Endothelial cell of umbilical vein (primary cell): ENCODE data around the gene MUC2. TPM values are rescaled to one million over a fixed set of nuclear protein-coding genes. Genes with fewer than 3 reads are reported as not detected.

Experiments
- BruUV-seq: library from RNA; stranded (reverse); fragments of 400-500 nt; replicated peaks from 2 replicates; lab custom pipeline; 2021; lab: Mats Ljungman, UMichigan
- CTCF ChIA-PET: fragments of 300-600, 350-600 bp; sonication (Branson Sonifier 250); formaldehyde crosslinking; loops from one replicate; lab custom pipeline; 2021; ENCODE audit warnings: antibody characterized with exemption, inconsistent platforms; lab: Charles Lee
- POLR2A ChIA-PET: fragments of 300-600, 350-600 bp; sonication (Branson Sonifier 250); formaldehyde crosslinking; loops from one replicate; lab custom pipeline; 2021; ENCODE audit warnings: antibody characterized with exemption, inconsistent platforms; lab: Charles Lee
- DNase-seq: peaks from one replicate; pipeline ENCODE4 v3.0.0-alpha.2; 2011; ENCODE audit warnings: low read depth, low spot score
- FAIRE-seq: peaks from 2 replicates; lab custom pipeline; 2011; peaks lifted over from hg19 to GRCh38; lab: Jason Lieb, UNC
- H2AFZ ChIP-seq: 2 replicates; pipeline ENCODE4 v1.6.0; 2012; ENCODE audit warnings: low read depth, low read length, control low read depth, inconsistent platforms
- H3K27ac ChIP-seq: 2 replicates; pipeline ENCODE4 v1.5.1; 2011; ENCODE audit warnings: low read depth, mild to moderate bottlenecking, control low read depth, low read length, moderate library complexity; ENCODE audit not compliant: insufficient read depth
- H3K27me3 ChIP-seq, 2 experiments: 2 replicates each; pipeline versions ENCODE4 v1.6.0 to v1.6.1; 2011; ENCODE audit warnings: low read length in 2 of 2, mixed read lengths in 1 of 2; ENCODE audit not compliant: control insufficient read depth in 2 of 2, insufficient read depth in 2 of 2
- H3K36me3 ChIP-seq, 2 experiments: 2 replicates in 1 of 2; 3 replicates in 1 of 2; pipeline ENCODE4 v1.5.1; 2011; ENCODE audit warnings: low read length in 2 of 2, mild to moderate bottlenecking in 1 of 2, moderate library complexity in 1 of 2; ENCODE audit not compliant: control insufficient read depth in 2 of 2, insufficient read depth in 2 of 2; ENCODE audit errors: extremely low read depth in 1 of 2
- H3K4me1 ChIP-seq: 3 replicates; pipeline ENCODE4 v1.5.1; 2011; ENCODE audit warnings: mild to moderate bottlenecking, low read length; ENCODE audit not compliant: control insufficient read depth, insufficient read depth; ENCODE audit errors: extremely low read depth
- H3K4me2 ChIP-seq: 2 replicates; pipeline ENCODE4 v1.6.1; 2011; ENCODE audit warnings: low read length, control low read depth, mixed read lengths; ENCODE audit not compliant: insufficient read depth
- H3K4me3 ChIP-seq, 3 experiments: fragments of 200-600 bp in 1 of 3; sonication (generic), shearing (Covaris generic) in 1 of 3; replicated peaks in 1 of 3; 2 replicates each; pipeline ENCODE4 v1.5.1; 2011 to 2016; ENCODE audit warnings: control low read depth in 3 of 3, low read length in 3 of 3, mild to moderate bottlenecking in 2 of 3, inconsistent platforms in 1 of 3, low read depth in 1 of 3, moderate library complexity in 1 of 3; ENCODE audit not compliant: insufficient read depth in 1 of 3
- H3K79me2 ChIP-seq: 2 replicates; pipeline ENCODE4 v1.6.0; 2012; ENCODE audit warnings: low read length, inconsistent platforms; ENCODE audit not compliant: control insufficient read depth, insufficient read depth
- H3K9ac ChIP-seq: replicated peaks from 2 replicates; pipeline ENCODE3; 2011; ENCODE audit warnings: low read length, control low read depth; ENCODE audit not compliant: insufficient read depth; ENCODE audit errors: extremely low read depth
- H3K9me1 ChIP-seq: replicated peaks from 3 replicates; pipeline ENCODE4 v1.6.0; 2011; ENCODE audit warnings: mild to moderate bottlenecking, low read length; ENCODE audit not compliant: control insufficient read depth, insufficient read depth; ENCODE audit errors: extremely low read depth
- H3K9me3 ChIP-seq: replicated peaks from 2 replicates; pipeline ENCODE4 v1.5.1; 2012; ENCODE audit warnings: low read length, inconsistent platforms; ENCODE audit not compliant: control insufficient read depth, insufficient read depth
- H4K20me1 ChIP-seq: replicated peaks from 2 replicates; pipeline ENCODE3; 2011; ENCODE audit warnings: mild to moderate bottlenecking, low read length; ENCODE audit not compliant: control insufficient read depth, insufficient read depth; ENCODE audit errors: extremely low read depth
- EZH2 ChIP-seq: IDR thresholded peaks from 2 replicates; pipeline ENCODE4 v1.6.1; 2012; ENCODE audit warnings: borderline replicate concordance, low read depth, mild to moderate bottlenecking, moderate library complexity, low read length, inconsistent platforms; ENCODE audit not compliant: severe bottlenecking
- FOS ChIP-seq: IDR thresholded peaks from 2 replicates; pipeline ENCODE4 v1.6.1; 2011; ENCODE audit warnings: mild to moderate bottlenecking, low read length, moderate library complexity, borderline replicate concordance; ENCODE audit not compliant: insufficient read depth
- GATA2 ChIP-seq: IDR thresholded peaks from 2 replicates; pipeline ENCODE4 v1.7.0; 2011; ENCODE audit warnings: low read depth, mild to moderate bottlenecking, moderate library complexity, mixed read lengths, low read length; ENCODE audit not compliant: insufficient read length, insufficient read depth
- JUN ChIP-seq: IDR thresholded peaks from 2 replicates; pipeline ENCODE4 v1.6.1; 2011; ENCODE audit warnings: borderline replicate concordance, low read depth; ENCODE audit not compliant: insufficient read length, insufficient read depth
- MYC ChIP-seq: IDR thresholded peaks from one replicate; pipeline ENCODE4 v1.6.1; 2011; ENCODE audit warnings: mild to moderate bottlenecking, low read depth, low read length
- POLR2A ChIP-seq: IDR thresholded peaks from 2 replicates; pipeline ENCODE4 v1.6.1; 2012; ENCODE audit warnings: low read depth, mild to moderate bottlenecking, control low read depth, low read length
- POLR2AphosphoS5 ChIP-seq: IDR thresholded peaks from 2 replicates; pipeline ENCODE4 v1.6.1; 2012; ENCODE audit warnings: low read depth, mild to moderate bottlenecking, control low read depth, low read length, moderate library complexity; ENCODE audit not compliant: insufficient read depth
- dilution Hi-C: fragments of 300-500 bp; cut with MboI; formaldehyde crosslinking; loops from one replicate; pipeline ENCODE4 v1.15.0; 2019; ENCODE audit warnings: low sequenced_read_pairs; ENCODE audit not compliant: extremely low pct_ligation_motif_present
- intact Hi-C: fragments of 100-400 bp; cut with micrococcal nuclease; formaldehyde crosslinking; loops from one replicate; pipeline ENCODE4 v1.10.0; 2022
- polyA plus RNA-seq, 4 experiments: library from polyadenylated mRNA; depleted of rRNA in 3 of 4; stranded (reverse) in 3 of 4; unstranded in 1 of 4; fragments of >200 nt; gene quantifications; 2 replicates each; pipeline versions ENCODE4 v1.2.1 to v1.2.3, GENCODE V29; 2011 to 2012; ENCODE audit warnings: missing spikeins in 1 of 4
- total RNA-seq: library from RNA; stranded (reverse); gene quantifications from 2 replicates; pipeline ENCODE4 v1.2.3, GENCODE V29; 2021
- TF ChIP-seq, protein P1 (sequence below): IDR thresholded peaks from 2 replicates; pipeline ENCODE4 v1.6.1; 2011; ENCODE audit not compliant: insufficient read depth, insufficient read length
- TF ChIP-seq, protein P2 (sequence below), 2 donors: IDR thresholded peaks; 1 replicate in 1 of 2; 2 replicates in 1 of 2; pipeline ENCODE4 v1.5.1; 2011; ENCODE audit warnings: low read length in 2 of 2, mild to moderate bottlenecking in 2 of 2, moderate library complexity in 2 of 2, control low read depth in 1 of 2, inconsistent platforms in 1 of 2, low read depth in 1 of 2; ENCODE audit not compliant: insufficient read depth in 1 of 2; ENCODE audit errors: extremely low read depth in 1 of 2

MUC2 gene
- total and polyA plus RNA-seq, 2 donors (not counting 3 experiments of a cell fraction or from before 2014, with no cell fraction given) = not detected

DNA sequence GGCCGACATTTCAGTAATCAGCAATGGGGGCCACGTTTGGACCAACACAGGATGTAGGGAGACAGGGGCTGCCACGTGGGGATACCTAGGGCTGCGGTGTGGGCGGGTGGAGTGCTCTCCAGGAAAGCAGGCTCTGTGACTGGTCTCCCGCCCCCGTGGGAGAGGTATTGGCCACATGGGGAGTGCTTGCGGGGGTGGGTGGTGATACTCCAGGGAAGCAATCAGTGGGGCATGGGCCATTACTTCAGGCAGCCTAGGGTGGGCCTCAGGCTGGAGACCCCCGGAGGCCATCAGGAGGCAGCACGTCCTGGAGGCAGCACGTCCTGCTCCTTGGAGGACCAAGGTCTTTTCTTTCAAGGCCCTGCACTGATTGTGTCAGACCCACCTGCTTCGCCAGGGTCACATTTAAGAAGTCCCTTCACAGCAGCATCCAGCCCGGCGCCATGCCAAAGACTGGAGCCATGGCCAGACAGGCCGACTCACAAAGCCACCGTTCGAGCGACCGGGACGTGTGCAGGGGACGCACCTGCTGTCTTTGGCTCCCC, 3.0 kb upstream of the MUC2 start:
- H3K9ac ChIP-seq = no peak overlapping the region
- ChIA-PET CTCF (no interaction called here), POLR2A (no interaction called here)
- intact Hi-C loops (no loop called here), dilution Hi-C loops (no loop called here)
- no peaks in the 10 kb centered on the region for H3K79me2 ChIP-seq
- H3K4me3 ChIP-seq = no peak overlapping the region
- BruUV-seq = no TSS peak
- peaks cover 9% of the 10 kb centered on the region for H3K4me1 ChIP-seq
- H3K36me3 ChIP-seq = no peaks in the 10 kb centered on the region
- H2AFZ ChIP-seq = no peak overlapping the region
- no peak for TF ChIP-seq POLR2AphosphoS5
- H3K9me3 ChIP-seq = no peaks in the 10 kb centered on the region
- no peaks in the 10 kb centered on the region for H3K9me1 ChIP-seq
- H3K27me3 ChIP-seq = no peaks in the 10 kb centered on the region
- H3K4me2 ChIP-seq = no peak overlapping the region
- no peaks in the 10 kb centered on the region for H4K20me1 ChIP-seq
- FAIRE-seq (no peak), DNase-seq (no peak)
- H3K27ac ChIP-seq = no peak overlapping the region

- ChIA-PET POLR2A (no interaction called here), CTCF (no interaction called here)
- H3K79me2 ChIP-seq = no peaks in the 10 kb centered on the region
- H3K4me3 ChIP-seq = no peak overlapping the region
- no peak overlapping the region for H3K4me2 ChIP-seq
- peaks cover 9% of the 10 kb centered on the region for H3K4me1 ChIP-seq
- H3K27me3 ChIP-seq = no peaks in the 10 kb centered on the region
- no peak overlapping the region for H3K9ac ChIP-seq
- no peaks in the 10 kb centered on the region for H3K36me3 ChIP-seq
- no peaks in the 10 kb centered on the region for H3K9me1 ChIP-seq
- H3K9me3 ChIP-seq = no peaks in the 10 kb centered on the region
- H2AFZ ChIP-seq = no peak overlapping the region
- dilution Hi-C loops (no loop called here), intact Hi-C loops (no loop called here)
- peak; percentile 13 for DNase-seq
- no peak for FAIRE-seq
- H4K20me1 ChIP-seq = no peaks in the 10 kb centered on the region
- no TSS peak for BruUV-seq
- H3K27ac ChIP-seq = no peak overlapping the region
- TF ChIP-seq, protein P1, sequence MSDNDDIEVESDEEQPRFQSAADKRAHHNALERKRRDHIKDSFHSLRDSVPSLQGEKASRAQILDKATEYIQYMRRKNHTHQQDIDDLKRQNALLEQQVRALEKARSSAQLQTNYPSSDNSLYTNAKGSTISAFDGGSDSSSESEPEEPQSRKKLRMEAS = no peak
- TF ChIP-seq, protein P2, sequence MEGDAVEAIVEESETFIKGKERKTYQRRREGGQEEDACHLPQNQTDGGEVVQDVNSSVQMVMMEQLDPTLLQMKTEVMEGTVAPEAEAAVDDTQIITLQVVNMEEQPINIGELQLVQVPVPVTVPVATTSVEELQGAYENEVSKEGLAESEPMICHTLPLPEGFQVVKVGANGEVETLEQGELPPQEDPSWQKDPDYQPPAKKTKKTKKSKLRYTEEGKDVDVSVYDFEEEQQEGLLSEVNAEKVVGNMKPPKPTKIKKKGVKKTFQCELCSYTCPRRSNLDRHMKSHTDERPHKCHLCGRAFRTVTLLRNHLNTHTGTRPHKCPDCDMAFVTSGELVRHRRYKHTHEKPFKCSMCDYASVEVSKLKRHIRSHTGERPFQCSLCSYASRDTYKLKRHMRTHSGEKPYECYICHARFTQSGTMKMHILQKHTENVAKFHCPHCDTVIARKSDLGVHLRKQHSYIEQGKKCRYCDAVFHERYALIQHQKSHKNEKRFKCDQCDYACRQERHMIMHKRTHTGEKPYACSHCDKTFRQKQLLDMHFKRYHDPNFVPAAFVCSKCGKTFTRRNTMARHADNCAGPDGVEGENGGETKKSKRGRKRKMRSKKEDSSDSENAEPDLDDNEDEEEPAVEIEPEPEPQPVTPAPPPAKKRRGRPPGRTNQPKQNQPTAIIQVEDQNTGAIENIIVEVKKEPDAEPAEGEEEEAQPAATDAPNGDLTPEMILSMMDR (IDR thresholded peaks at IDR 0.05; ENCODE audit: extremely low read depth in 1 of 2, insufficient read depth in 1 of 2, low read depth in 1 of 2, low read length in 2 of 2) = no peak
- TF ChIP-seq EZH2 = no peak
- TF ChIP-seq POLR2A = no peak
- no peak for TF ChIP-seq FOS
- TF ChIP-seq JUN = no peak
- TF ChIP-seq POLR2AphosphoS5 = no peak
- TF ChIP-seq MYC = no peak
- no peak for TF ChIP-seq GATA2
These were observed 2.4 kb upstream of the MUC2 start for GRCh38 chr11:1072116-1072820.
